GM10847 (cell line): Measurements from ENCODE around the gene DPEP3.
A peak's percentile ranks its signal among the peaks of the same experiment; 100 is the strongest.

Experiments used
- POLR2A ChIP-seq: IDR thresholded peaks from 2 replicates; pipeline ENCODE4 v1.6.1; 2011; ENCODE audit not compliant: insufficient read length; ENCODE audit errors: extremely low read depth

Gene DPEP3

GRCh38 chr16:67941469-67942199, 38.7 kb downstream of the DPEP3 start:
- no peak for TF ChIP-seq POLR2A

DNA sequence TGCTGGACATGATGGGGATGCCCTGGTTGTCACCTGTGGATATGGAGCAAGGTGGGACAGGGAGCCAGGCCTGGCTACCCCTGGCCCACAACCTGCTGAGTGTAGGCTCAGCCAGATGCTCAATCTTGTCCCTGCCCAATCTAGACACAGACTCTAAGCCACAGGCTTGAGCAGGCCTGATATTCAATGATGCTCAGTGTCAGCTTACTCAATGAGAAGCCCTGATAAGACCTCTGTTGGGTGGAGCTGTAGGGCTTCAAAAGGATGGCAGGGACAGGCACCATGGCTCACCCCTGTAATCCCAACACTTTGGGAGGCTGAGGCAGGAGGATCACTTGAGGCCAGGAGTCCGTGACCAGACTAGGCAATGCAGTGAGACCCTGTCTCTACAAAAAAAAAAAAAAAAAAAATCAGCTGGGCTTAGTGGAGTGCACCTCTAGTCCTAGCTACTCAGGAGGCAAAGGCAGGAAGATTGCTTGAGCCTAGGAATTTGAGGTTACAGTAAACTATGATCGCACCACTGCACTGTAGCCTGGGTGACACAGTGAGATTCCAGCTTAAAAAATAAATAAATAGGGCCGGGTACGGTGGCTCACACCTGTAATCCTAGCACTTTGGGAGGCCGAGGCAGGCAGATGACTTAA, 39.7 kb downstream of the DPEP3 start:
- no peak for TF ChIP-seq POLR2A

DNA sequence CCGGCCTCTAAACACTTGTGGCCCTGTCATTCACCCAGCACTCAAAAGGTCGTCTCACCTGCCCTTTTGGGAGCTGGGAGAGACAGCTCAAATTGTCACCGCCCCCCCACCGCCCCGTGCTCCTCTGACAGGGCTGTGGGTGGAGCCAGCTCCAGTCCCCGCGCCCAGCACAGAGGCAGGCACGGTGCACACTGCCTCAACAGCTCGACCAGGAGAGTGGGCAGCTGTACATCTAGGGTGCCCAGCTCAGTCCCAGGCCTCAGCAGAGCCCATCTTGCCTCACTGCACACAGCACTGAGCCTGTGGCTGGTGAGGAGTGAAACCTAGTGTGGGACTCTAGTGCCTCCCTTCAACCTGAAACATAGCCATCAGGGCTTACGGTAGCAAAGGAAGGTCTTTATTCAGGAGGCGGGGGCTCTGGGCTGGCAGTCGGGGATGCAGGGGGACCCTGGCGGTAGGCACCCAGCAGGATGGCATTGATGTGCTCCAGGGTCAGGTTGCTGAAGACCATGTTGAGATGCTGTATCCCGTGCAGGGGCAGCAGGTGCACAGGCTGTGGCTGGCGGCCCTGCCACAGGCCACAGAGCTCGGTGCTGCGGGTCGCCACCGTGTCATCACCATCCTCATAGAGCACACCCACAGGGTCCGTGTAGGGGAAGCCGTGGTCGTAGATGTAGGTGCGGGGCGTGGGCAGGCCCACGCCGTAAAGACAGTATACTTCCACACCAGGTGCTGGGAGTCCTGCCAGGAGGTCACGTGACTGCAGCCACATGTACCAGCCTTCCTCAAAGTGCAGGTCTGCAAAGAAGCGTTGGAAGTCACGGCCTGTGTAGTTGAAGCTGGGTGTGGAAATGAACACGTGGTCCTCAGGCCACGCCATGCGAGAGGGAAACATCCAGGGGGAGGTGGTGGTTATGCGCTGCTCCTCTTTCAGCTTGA, 40.5 kb downstream of the DPEP3 start:
- no peak for TF ChIP-seq POLR2A

DNA sequence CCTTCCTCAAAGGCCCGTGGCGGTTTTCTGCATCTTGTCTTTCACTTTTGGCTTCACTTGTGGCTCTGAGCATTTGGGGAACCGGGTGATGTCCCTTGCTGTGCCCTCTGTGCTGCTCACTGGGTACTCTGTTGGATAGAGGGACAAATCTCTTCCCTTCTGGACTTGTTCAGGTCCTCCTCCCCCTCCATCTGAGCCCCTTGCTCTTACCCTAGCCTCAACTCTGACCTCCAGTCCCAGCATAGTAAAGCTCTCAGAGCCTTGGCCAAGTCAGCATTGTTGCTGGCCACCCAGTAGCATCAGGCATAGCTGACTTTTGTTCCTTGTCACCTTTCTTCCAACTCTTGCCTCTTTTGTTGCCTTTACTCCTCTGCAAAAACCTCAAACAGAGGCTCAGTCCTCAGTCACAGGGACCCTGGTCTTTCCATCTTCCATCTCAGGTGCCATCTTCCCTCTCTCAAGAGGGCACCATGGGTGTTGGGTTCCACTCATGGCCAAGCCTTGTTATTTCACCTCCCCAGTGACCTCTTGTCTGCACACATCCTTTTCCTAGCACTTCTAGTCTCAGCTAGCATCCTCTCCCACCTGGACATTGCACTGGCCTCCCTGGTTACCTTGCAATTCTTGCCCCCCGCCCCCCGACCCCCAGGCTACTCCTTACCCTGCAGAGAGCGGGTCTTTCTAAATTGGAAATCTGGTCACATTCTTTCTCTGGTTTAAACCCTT, 43.3 kb downstream of the DPEP3 start:
- peak; percentile 6 for TF ChIP-seq POLR2A

- TF ChIP-seq POLR2A = peak; percentile 63
These were observed 44.0 kb downstream of the DPEP3 start, which contains the start of gene PSMB10 for GRCh38 chr16:67936124-67936879. PSMB10 (minus strand) TSS chr16:67936850; CDS start chr16:67936749, 101 bp downstream.

DNA sequence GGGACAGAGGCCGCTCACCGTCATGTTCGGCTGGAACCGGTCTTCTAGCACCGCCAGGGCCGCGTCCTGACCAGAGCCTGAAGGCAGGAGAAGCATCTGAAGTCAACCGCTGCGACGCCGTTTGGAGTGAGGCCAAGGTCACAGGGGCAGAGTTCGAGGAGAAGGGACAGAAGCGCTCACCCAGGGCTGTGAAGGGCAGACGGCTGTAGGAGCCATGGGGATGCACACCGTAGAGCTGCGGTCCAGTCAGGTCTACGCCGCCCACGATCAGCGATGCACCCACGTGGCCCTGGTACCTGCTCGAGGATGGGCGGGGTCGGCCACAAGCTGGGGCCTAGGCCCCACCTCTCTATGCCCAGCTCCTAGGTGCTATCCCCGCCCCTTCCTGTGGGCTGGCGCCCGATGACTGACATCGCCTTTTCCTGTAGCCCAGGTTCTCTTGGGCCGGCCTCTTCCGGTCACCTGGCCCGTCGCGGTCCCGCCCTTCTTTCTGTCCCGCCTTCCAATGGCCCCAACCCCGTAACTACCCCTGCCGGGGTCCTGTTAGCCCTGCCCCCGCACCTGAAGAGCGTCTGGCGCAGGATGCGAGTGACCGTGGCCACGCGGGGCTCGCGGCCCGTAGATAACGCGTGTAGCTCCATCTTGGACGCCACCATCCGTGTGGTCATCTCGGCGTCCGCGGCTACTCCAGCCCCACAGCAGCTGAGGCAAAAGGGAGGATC, 44.7 kb downstream of the DPEP3 start:
- TF ChIP-seq POLR2A = peak; percentile 80

- TF ChIP-seq POLR2A = no peak
These were observed 45.2 kb downstream of the DPEP3 start for GRCh38 chr16:67935101-67935401.

DNA sequence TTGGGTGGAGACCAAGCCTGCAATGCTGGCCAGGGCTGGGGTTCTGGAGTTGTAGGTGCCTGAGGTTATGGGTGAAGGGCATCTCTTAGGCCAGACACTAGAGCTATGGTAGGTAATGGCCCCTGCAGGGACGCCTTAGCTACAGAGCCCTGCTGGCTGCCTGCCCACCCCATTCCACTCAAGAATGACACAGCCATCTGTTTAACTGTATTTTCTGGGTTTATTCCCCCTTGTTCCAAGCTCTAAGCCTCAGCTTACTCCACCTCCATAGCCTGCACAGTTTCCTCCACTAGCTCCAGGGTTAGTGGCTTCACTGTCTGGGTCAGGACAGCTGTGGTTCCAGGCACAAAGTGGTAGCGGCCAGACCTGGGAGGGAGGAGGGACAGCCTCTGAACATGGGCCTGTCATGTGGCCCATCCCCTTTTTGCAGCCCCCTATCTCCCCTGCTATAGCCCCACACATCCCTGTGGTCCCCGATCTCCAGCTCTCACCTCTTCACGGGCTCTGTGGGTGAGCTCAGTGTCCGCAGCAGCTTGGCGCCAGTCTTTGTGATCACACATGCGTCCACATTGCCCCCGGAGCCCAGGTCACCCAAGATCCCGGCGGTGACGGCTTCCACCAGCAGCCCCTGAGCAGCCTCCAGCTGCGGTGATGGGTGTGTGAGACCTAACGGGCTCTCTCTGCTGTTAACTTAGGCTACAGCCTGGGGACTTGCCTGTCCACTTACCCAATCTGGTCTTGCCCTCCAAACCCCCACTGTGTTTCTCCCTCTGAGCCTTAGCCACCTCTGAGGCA, 45.8 kb downstream of the DPEP3 start:
- TF ChIP-seq POLR2A = no peak

DNA sequence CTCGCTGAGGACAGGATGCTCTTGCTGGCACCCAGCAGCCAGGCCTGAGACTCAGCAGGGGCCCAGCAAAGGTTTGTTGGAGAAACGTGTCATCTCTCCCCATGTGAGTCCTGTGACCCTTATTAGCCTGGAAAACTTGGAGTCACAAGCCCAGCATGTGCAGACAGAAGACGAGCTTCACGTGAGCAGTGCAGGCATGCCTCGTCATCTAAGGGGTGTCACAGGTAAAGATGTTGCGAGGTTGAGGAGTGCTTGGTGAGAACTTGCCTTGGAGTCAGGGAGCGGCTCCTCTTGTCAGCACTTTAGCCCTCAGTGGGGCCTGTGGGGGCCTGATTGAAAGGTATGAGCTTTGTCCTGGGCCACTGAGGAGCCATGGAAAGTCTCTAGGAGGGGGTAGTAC, 46.5 kb downstream of the DPEP3 start:
- TF ChIP-seq POLR2A = no peak

DNA sequence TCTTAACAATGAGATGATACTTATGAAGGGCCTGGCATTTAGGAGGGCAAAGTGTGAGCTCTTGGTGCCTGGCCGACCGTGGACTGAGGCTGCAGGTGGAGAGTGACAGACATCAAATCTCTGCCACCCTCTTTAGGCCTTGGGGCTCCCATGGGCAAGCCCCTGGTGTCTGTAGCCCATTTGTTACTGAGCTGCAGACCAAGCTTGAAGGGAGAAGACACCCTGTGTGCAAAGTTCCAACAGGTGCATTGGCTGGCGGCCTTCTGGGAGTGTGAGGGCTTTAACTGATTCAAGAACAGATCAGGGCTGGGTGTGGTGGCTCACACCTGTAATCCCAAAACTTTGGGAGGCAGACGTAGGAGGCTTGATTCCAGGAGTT, 47.8 kb downstream of the DPEP3 start:
- TF ChIP-seq POLR2A = no peak

- no peak for TF ChIP-seq POLR2A
These were observed 48.4 kb downstream of the DPEP3 start, which contains the start of gene CTRL for GRCh38 chr16:67931712-67932461. CTRL (minus strand) TSS chr16:67931862; CDS start chr16:67931852, 10 bp downstream.

DNA sequence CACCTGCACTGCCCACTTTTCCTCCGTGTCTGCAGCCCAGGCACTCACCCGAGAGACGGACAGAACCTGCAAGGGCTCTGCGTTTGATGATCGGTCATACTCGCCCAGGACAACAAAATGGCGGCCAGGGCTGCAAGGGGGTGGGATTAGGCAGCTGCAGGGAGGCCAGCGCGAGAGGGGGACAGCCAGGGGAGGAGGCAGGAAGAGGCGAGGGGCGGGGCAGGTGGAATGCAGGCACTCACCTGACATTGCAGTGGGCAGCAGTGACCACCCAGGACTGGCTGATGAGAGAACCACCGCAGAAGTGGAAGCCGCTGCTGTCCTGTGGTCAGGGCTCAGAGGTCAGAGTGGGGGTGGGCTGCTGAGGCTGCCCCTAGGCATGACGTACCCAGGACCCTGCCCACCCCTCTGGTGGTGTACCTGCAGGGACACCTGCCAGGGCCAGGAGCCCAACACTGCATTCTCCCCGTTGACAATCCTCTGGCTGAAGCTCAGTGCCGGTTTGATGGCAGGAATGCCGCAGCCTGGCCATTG, 49.6 kb downstream of the DPEP3 start:
- TF ChIP-seq POLR2A = no peak
